Esophagus mucosa (tissue), 1 donor: ENCODE data around the gene CDKN2AIP. TPM values are rescaled to one million over a fixed set of nuclear protein-coding genes. Genes with fewer than 3 reads are reported as not detected.
A peak's percentile ranks its signal among the peaks of the same experiment; 100 is the strongest.

ENCODE experiments used
- ATAC-seq: fragments of 200-7000 bp; cut with Tn5 transposase; one replicate; pipeline ENCODE4 v1.9.1; 2020
- total RNA-seq: library from RNA; stranded (reverse); gene quantifications from one replicate; pipeline ENCODE4 v1.2.4, GENCODE V29; 2023
- donor health status: DM: yes; HTN: yes; CAD: no.

CDKN2AIP gene, protein sequence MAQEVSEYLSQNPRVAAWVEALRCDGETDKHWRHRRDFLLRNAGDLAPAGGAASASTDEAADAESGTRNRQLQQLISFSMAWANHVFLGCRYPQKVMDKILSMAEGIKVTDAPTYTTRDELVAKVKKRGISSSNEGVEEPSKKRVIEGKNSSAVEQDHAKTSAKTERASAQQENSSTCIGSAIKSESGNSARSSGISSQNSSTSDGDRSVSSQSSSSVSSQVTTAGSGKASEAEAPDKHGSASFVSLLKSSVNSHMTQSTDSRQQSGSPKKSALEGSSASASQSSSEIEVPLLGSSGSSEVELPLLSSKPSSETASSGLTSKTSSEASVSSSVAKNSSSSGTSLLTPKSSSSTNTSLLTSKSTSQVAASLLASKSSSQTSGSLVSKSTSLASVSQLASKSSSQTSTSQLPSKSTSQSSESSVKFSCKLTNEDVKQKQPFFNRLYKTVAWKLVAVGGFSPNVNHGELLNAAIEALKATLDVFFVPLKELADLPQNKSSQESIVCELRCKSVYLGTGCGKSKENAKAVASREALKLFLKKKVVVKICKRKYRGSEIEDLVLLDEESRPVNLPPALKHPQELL
- total RNA-seq, result 17.8 TPM

DNA sequence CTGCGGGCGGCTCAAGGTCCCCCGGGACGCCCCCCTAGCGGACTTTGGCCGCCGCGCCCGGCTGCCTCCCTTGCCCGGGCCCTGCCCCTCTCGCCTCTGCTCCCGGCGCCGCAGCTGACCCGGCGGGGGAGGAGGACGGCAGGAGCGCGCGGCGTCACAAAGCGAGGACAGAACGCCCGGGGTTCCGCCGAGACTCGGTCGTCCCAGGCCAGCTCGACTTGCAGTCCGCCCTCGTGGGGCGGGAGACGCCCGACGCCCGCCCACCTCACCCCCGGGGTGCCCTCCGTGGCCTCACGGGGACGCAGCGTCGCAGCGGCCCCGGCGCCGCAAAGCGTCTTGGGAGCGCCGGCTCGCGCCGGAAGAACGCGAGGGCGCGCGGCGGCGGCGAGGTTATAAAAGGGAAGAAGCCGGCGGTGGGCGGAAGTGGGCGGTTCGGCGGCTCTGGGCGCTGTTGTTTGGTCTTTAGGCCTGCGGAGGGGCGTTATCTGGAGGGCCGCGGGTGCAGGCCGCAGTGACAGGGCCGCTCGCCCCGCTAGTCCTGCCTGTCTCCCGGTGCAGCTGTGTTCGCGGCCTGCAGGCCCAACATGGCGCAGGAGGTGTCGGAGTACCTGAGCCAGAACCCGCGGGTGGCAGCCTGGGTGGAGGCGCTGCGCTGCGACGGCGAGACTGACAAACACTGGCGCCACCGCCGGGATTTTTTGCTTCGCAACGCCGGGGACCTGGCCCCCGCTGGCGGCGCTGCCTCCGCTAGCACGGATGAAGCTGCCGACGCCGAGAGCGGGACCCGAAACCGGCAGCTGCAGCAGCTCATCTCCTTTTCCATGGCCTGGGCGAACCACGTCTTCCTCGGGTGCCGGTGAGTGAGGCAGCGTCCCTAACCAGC, at the start of gene CDKN2AIP:
TSS of gene CDKN2AIP (plus strand) at position 423 of the 883 bp plus-strand sequence. CDS start at position 585, 162 bp downstream.
- ATAC-seq, result peak; percentile 96

- ATAC-seq, result no peak
These were observed 49.0 kb upstream of the CDKN2AIP start for GRCh38 chr4:183395395-183395794.

DNA sequence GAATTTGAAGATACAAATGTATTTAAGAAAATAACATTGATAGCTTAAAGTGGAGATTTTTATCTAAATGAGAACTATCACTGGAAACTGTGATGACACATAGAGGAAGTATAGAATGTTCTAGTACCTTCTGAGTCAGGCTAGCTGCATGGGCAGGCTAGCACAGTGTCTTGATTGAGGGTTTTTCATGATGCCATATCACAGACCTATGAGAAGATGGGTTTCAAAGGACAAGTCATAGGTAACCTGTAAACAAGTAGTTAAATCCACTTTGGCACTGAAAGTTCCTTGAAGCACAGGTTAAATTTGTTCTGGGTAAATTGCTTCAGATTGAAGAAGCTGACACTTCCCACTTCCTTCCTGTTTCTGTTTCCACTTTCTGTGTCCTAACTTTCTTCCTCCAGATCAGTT, 48.2 kb upstream of the CDKN2AIP start:
- ATAC-seq, result peak; percentile 50

- ATAC-seq, result no peak
These were observed 46.6 kb upstream of the CDKN2AIP start for GRCh38 chr4:183397741-183398297.

GRCh38 chr4:183398298-183399125, 45.9 kb upstream of the CDKN2AIP start:
- ATAC-seq, result peak; percentile 73

- ATAC-seq, result no peak
These were observed 45.3 kb upstream of the CDKN2AIP start for GRCh38 chr4:183399126-183399522.

DNA sequence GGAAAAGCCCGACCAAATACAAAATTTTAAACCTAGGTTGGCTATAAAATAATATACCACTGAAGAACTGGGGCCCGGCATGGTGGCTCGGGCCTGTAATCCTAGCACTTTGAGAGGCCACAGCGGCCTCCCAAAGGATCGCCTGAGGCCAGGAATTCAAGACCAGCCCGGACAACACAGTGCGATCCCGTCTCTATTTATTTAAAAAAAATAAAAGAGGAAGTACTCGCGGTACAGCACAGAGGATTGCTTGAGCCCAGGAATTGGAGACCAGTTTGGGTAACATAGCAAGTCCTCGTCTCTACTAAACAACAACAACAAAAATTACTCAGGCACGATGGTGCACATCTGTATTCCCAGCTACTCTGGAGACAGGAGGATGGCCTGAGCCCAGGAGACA, 44.8 kb upstream of the CDKN2AIP start:
- no peak for ATAC-seq

DNA sequence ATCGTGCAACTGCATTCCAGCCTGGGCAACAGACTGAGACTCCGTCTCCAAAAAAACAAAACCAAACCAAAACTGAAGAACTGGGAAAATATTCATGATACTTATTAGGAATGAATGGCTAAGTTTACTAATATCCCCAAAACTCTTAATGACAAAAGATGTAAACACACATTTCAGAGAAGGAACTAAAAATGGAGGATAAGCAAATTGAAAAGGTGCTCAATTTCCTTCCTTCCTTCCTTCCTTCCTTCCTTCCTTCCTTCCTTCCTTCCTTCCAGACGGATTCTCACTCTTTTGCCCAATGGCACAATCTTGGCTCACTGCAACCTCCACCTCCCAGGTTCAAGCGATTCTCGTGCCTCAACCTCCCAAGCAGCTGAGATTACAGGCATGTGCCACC, 44.4 kb upstream of the CDKN2AIP start:
- no peak for ATAC-seq

DNA sequence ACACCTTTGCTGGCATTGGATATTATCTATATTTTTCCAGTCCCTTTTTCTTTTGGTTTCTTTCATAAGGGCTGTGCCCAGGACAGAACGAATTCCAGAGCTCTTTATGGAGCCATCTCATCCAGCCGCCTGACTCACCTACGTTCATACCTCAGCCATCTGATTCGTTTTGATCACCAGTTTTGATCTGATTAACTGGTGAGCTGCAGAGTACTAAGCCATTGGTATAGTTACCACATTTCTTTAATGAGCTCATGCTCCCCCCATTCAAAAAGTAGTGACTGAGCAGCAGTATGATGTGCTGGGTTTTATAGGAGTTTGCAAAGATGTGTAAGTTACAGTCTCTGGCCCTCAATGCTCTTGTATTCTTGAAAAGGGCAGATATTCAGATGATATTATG, 43.0 kb upstream of the CDKN2AIP start:
- no peak for ATAC-seq

DNA sequence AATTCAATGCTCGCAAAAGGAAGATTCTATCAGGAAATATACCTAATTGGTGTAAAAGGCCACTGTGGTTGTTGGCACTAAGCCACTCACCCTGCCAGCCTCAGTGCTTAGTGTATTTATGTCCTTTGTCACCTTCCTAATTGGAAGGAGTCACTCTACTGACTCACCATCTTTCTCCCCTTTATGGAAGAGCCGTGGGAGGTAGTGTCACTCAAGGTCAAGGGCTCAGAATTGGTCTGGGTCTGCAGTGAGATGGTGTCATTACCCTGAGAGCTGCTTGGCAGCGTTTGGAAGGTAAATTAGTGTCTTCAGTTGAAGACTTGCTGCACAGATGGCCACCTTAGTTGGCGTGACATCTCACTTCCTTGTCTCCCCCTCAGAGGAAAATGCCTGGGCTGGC, 41.7 kb upstream of the CDKN2AIP start:
- no peak for ATAC-seq

- no peak for ATAC-seq
These were observed 41.0 kb upstream of the CDKN2AIP start for GRCh38 chr4:183403486-183403885.

DNA sequence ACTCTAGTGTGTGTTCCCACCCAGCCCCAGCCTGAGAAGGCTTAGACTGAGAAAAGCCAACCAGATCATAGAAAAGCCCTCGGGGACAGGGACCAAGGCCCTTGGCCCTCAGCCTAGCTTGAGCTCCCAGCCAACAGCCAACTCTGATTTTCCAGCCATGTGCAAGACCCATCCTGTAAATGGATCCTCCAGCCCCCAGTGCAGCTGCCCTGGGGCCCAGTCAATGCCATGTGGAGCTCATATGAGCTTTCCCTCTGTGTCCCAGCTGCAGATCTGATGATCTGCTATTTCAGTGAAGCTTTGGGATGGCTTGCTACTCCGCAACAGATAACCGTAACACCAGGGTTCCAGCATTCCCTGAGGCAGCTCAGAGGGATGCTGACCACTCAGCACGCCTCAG, 40.5 kb upstream of the CDKN2AIP start:
- ATAC-seq, result no peak

DNA sequence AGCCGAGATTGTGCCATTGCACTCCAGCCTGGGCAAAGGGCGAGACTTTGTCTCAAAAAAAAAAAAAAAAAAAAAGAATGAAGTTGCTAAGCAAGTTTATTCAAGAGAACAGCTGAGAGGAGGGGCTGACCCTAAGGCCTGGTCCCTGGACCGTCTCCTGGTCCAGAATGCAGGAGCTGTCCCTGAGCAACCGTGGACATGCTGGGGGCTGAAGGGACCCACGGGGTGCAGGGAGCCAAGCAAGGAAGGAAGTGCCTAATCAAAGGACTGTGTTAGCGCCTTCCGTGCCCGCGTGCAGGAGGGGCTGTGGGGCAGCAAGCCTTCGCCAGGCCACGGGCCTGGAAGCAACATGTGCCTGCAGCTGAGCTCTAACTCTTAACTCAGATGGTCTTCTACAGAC, 39.1 kb upstream of the CDKN2AIP start:
- ATAC-seq, result no peak

GRCh38 chr4:183407128-183407585, 37.3 kb upstream of the CDKN2AIP start:
- peak; percentile 73 for ATAC-seq

- no peak for ATAC-seq
These were observed 36.6 kb upstream of the CDKN2AIP start for GRCh38 chr4:183407635-183408464.

DNA sequence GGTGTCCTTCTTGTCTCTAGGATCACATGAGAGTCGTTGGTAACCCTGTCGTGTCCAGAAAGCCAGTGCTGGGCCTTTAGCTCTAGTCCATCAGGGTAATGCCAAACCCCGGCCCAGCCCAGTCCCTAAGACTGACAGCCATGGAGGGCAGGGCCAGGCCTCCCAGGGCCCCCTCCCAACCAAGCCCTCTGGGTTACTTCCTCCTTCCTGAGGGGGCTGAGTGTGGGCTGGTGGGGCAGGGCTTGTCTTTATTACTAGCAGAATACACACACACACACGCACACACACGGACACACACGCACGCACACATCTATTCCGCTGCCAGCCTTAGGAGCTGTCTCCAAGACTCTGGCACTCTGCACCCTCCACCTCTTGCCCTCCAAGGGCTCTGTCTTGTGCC, 35.6 kb upstream of the CDKN2AIP start:
- no peak for ATAC-seq

DNA sequence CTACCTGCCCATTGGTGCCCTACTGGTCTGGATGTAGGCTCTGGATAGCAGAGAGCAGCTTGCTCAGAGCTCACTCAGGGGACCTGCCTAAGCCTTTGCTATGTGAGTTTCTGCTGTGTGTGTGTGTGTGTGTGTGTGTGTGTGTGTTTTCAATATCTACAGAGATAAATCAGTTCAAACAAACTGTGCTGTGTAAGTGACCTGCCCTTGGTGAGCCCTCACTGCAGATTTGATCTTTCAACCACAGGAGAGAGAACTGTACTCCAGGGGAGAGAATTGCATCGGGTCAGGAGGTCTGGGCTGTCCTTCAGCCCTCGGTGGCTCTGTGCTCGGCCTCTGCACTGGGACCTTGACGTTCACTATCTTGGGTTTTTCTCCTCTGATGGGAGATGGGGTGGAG, 35.0 kb upstream of the CDKN2AIP start:
- no peak for ATAC-seq

DNA sequence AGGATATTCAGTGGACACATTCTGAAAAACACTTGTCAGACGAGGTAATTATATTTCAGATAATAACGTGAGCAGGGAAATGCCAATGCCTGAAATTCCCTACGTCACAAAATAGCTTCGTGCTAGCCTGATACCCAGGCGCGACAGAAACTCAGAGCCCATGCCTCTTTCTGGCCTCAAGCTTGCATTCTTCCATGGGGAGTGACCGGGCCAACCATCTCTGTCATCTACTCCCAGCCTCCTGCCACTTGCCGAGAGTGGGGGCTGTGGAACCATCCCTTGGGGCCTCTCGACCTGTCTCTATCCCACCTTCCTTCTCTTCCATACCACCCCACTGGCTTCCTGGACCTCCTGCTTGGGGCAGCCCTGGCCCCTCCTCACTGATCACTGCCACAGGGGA, 34.5 kb upstream of the CDKN2AIP start:
- no peak for ATAC-seq

DNA sequence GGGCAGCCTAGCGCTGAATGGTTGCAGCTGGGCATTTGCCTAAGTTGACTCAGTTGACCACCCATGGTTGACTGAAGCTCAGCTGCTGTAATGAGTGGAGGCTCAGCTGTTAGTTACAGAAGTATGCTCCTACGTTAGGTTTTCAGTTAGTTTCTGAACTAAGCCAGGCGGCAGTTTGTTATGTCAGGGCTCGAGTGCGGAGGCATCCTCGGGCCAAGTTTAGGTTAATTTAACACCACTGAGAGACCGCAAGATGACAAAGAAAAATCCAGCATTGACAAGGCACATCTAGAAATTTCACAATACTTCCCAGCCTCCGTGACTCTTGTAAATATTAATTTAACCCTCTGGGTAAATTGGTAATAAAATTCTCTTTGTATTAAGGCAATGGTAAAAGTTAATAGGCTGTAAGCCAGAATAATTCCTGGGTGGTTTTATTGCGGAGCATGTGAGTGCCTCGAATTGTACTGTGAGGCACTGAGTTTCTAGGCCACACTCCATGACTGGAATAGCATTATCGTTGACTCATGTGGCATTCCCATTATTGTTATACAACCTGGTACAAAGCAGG, 33.1 kb upstream of the CDKN2AIP start:
- peak; percentile 77 for ATAC-seq

GRCh38 chr4:183412821-183413220, 31.6 kb upstream of the CDKN2AIP start:
- ATAC-seq, result no peak
